Inflammatory macrophage treated with lipopolysaccharide for 4 hours (primary cell): ENCODE data around the gene BHLHE40.
"Not testable (repeated sequence)": the region's sequence is repeated elsewhere in the genome, so short reads cannot be mapped to it uniquely, and the experiment has no call there.

ENCODE experiments used
- DNase-seq: peaks from one replicate; pipeline ENCODE4 v3.0.0-alpha.2; 2020

Gene BHLHE40

GRCh38 chr3:4963669-4964570 is 15.3 kb upstream of the BHLHE40 start:
- peak; percentile 41 for DNase-seq

DNA sequence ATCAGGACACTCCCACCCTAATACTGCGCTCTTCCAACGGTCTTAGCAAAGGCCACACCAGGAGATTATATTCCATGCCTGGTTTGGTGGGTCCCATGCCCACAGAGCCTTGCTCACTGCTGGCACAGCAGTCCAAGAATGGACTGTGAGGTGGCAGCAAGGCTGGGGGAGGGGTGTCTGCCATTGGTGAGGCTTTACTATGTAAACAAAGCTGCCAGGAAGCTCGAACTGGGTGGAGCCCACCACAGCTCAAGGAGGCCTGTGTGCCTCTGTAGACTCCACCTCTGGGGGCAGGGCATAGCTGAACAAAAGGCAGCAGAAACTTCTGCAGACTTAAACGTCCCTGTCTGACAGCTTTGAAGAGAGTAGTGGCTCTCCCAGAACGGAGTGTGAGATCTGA is 13.2 kb upstream of the BHLHE40 start:
- DNase-seq: not testable (repeated sequence)

GRCh38 chr3:4967683-4968082 is 11.6 kb upstream of the BHLHE40 start:
- DNase-seq: not testable (repeated sequence)

DNA sequence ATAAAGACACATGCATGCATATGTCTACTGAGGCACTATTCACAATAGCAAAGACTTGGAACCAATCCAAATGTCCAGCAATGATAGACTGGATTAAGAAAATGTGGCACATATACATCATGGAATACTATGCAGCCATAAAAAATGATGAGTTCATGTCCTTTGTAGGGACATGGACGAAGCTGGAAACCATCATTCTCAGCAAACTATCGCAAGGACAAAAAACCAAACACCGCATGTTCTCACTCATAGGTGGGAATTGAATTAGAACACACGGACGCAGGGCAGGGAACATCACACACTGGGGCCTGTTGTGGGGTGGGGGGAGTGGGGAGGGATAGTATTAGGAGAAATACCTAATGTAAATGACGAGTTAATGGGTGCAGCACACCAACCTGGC is 7.8 kb upstream of the BHLHE40 start:
- DNase-seq: not testable (repeated sequence)

DNA sequence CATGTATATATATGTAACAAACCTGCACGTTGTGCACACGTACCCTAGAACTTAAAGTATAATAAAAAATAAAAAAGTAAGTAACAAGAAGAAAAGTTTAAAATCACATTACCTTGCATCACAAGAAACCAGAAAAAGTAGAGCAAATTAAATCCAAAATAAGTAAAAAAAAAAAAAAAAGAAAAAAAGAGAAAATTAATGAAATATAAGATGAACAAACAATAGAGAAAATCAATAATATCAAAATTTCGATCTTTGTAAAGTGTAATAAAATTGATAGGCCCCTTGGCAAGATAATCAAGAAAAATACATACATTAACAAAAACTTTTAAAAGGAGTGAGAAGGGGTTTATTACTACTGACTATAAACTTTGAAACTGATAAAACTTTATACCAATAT is 7.4 kb upstream of the BHLHE40 start:
- no peak for DNase-seq

GRCh38 chr3:4972652-4973643 is 6.3 kb upstream of the BHLHE40 start:
- no peak for DNase-seq

GRCh38 chr3:4974154-4974553 is 5.1 kb upstream of the BHLHE40 start:
- DNase-seq: no peak

DNA sequence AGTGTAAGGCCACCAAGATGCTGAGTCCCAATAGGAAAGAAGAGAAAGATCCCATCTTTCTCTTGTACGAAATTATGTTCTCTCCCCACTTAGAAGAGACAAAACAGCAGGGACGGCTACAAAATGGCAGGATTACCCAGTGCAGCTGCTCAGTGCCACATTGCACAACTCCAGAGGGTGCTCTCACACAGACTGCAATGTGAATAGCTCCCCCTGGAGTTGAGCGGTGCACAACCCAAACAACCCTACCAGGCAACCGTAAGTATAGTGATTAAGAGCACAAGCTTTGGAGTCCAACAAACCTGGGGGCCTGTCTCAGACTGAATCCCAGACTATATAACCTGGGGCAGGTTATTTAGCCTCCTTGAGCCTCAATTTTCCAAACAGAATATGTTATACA is 3.1 kb upstream of the BHLHE40 start:
- peak; percentile 85 for DNase-seq

GRCh38 chr3:4977001-4977852 is 2.0 kb upstream of the BHLHE40 start:
- peak; percentile 97 for DNase-seq

GRCh38 chr3:4977853-4978203 is 1.4 kb upstream of the BHLHE40 start:
- DNase-seq: no peak

DNA sequence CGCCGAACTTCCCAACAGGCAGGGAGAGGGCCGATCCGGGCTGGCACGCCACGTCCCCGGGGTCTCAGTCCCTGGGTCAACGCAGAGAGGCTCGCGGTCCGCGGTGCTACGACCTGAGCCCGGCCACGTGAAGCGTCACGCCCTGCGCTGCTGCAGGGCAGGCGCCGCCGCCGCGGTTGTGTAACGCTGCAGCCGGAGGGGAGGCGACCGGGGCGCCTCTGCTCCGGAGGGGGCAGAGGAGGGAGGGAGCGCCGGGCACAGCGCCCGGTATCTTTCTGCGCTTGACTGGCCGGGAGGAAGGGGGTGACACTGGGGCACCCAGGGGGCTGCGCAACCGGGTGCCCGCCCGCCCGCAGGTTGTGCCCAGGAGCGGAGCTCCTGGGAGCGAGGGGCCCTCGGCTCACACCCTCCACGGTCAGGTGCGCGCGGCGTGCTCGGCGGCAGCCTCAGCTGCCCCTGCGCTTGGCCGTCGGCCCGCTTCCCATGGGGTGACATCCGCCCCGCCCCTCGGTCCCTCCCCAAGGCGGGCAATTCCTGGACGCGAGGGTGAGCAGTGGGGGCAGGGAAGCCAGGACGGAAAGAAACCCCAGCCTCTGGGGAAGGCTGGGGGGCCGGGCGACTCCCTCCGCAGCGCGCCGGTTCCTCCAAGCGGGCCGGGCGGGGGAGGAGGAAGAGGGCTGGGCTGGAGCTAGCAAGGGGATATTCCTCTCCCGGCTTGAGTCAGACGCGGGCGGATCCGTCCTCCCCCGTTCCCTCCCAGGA is 852 bp upstream of the BHLHE40 start:
- DNase-seq: peak; percentile 99

- peak; percentile 99 for DNase-seq
Observed at GRCh38 chr3:4978966-4979427, 240 bp upstream of the BHLHE40 start.

- DNase-seq: peak; percentile 91
Observed at GRCh38 chr3:4980229-4981203, 1.3 kb downstream of the BHLHE40 start.

- peak; percentile 55 for DNase-seq
Observed at GRCh38 chr3:4981294-4981664, 2.0 kb downstream of the BHLHE40 start.

- peak; percentile 92 for DNase-seq
Observed at GRCh38 chr3:4981665-4982494, 2.6 kb downstream of the BHLHE40 start.

GRCh38 chr3:4982773-4983738 is 3.8 kb downstream of the BHLHE40 start:
- DNase-seq: no peak

GRCh38 chr3:4983739-4984510 is 4.7 kb downstream of the BHLHE40 start:
- peak; percentile 82 for DNase-seq

DNA sequence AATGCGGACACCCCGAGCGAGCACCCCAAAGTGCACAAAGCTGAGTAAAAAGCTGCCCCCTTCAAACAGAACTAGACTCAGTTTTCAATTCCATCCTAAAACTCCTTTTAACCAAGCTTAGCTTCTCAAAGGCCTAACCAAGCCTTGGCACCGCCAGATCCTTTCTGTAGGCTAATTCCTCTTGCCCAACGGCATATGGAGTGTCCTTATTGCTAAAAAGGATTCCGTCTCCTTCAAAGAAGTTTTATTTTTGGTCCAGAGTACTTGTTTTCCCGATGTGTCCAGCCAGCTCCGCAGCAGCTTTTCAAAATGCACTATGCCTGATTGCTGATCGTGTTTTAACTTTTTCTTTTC is 5.3 kb downstream of the BHLHE40 start:
- no peak for DNase-seq
